GM21526 (cell line): ENCODE data around the gene KLK2.

Experiments
- ATAC-seq: cut with Tn5 transposase; IDR thresholded peaks from one replicate; pipeline ENCODE4 v1.9.1; 2021; ENCODE audit warnings: moderate library complexity; ENCODE audit not compliant: unreplicated experiment, low FRiP score

KLK2 gene

DNA sequence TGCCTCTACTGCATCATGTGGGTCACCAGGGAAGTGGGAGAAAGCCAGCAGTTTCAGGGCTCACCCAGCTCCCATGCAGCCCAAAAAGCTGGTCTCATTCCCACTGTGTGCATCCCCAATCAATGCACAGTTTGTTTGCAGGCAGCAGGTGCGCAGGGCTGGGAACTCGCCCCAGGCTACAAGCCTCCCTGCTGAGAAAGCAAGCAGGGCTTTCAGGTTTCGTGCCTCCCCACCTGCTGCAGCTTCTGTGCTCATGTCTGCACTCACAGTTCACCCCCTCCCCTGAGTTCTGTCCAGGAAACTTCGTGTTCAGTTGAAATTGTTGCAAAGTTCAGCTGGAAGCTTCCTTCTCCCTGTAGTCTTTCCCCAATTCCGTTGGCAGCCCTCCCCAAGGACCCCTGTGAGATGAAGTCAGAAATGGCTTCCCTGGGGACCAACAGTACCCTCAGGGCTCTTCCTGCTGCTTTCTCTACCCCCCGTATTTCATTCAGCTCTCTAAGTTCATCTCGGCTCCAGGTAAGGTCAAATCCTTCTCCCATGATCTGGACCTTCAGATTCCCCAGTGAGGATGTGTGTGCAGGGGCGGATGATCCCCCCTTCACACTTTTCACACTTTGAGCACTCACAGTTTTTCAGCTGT lies 28.8 kb upstream of the KLK2 start:
- ATAC-seq, result no peak

DNA sequence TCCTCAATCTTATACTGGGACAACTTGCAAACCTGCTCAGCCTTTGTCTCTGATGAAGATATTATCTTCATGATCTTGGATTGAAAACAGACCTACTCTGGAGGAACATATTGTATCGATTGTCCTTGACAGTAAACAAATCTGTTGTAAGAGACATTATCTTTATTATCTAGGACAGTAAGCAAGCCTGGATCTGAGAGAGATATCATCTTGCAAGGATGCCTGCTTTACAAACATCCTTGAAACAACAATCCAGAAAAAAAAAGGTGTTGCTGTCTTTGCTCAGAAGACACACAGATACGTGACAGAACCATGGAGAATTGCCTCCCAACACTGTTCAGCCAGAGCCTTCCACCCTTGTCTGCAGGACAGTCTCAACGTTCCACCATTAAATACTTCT lies 22.5 kb upstream of the KLK2 start:
- no peak for ATAC-seq

DNA sequence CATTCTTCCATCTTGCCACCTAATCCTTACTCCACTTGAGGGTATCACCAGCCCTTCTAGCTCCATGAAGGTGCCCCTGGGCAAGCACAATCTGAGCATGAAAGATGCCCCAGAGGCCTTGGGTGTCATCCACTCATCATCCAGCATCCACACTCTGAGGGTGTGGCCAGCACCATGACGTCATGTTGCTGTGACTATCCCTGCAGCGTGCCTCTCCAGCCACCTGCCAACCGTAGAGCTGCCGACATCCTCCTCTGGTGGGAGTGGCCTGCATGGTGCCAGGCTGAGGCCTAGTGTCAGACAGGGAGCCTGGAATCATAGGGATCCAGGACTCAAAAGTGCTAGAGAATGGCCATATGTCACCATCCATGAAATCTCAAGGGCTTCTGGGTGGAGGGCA lies 21.6 kb upstream of the KLK2 start:
- ATAC-seq, result no peak

DNA sequence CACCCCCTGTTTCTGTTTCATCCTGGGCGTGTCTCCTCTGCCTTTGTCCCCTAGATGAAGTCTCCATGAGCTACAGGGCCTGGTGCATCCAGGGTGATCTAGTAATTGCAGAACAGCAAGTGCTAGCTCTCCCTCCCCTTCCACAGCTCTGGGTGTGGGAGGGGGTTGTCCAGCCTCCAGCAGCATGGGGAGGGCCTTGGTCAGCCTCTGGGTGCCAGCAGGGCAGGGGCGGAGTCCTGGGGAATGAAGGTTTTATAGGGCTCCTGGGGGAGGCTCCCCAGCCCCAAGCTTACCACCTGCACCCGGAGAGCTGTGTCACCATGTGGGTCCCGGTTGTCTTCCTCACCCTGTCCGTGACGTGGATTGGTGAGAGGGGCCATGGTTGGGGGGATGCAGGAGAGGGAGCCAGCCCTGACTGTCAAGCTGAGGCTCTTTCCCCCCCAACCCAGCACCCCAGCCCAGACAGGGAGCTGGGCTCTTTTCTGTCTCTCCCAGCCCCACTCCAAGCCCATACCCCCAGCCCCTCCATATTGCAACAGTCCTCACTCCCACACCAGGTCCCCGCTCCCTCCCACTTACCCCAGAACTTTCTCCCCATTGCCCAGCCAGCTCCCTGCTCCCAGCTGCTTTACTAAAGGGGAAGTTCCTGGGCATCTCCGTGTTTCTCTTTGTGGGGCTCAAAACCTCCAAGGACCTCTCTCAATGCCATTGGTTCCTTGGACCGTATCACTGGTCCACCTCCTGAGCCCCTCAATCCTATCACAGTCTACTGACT lies 18.4 kb upstream of the KLK2 start, which contains the start of gene KLK3:
KLK3 (plus strand) TSS at position 280 of the 775 bp plus-strand sequence; CDS start at position 321, 41 bp downstream.
- no peak for ATAC-seq

DNA sequence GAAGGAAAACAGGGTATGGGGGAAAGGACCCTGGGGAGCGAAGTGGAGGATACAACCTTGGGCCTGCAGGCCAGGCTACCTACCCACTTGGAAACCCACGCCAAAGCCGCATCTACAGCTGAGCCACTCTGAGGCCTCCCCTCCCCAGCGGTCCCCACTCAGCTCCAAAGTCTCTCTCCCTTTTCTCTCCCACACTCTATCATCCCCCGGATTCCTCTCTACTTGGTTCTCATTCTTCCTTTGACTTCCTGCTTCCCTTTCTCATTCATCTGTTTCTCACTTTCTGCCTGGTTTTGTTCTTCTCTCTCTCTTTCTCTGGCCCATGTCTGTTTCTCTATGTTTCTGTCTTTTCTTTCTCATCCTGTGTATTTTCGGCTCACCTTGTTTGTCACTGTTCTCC lies 15.9 kb upstream of the KLK2 start:
- ATAC-seq, result no peak

DNA sequence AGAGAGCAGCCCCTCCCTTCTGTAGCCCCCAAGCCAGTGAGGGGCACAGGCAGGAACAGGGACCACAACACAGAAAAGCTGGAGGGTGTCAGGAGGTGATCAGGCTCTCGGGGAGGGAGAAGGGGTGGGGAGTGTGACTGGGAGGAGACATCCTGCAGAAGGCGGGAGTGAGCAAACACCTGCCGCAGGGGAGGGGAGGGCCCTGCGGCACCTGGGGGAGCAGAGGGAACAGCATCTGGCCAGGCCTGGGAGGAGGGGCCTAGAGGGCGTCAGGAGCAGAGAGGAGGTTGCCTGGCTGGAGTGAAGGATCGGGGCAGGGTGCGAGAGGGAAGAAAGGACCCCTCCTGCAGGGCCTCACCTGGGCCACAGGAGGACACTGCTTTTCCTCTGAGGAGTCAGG lies 14.4 kb upstream of the KLK2 start:
- ATAC-seq, result no peak

DNA sequence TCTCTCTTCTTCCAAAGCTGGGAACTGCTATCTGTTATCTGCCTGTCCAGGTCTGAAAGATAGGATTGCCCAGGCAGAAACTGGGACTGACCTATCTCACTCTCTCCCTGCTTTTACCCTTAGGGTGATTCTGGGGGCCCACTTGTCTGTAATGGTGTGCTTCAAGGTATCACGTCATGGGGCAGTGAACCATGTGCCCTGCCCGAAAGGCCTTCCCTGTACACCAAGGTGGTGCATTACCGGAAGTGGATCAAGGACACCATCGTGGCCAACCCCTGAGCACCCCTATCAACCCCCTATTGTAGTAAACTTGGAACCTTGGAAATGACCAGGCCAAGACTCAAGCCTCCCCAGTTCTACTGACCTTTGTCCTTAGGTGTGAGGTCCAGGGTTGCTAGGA lies 13.4 kb upstream of the KLK2 start:
- no peak for ATAC-seq

DNA sequence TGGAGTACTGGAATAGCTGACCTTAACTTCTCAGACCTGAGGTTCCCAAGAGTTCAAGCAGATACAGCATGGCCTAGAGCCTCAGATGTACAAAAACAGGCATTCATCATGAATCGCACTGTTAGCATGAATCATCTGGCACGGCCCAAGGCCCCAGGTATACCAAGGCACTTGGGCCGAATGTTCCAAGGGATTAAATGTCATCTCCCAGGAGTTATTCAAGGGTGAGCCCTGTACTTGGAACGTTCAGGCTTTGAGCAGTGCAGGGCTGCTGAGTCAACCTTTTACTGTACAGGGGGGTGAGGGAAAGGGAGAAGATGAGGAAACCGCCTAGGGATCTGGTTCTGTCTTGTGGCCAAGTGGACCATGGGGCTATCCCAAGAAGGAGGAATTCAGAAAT lies 12.2 kb upstream of the KLK2 start:
- ATAC-seq, result no peak

DNA sequence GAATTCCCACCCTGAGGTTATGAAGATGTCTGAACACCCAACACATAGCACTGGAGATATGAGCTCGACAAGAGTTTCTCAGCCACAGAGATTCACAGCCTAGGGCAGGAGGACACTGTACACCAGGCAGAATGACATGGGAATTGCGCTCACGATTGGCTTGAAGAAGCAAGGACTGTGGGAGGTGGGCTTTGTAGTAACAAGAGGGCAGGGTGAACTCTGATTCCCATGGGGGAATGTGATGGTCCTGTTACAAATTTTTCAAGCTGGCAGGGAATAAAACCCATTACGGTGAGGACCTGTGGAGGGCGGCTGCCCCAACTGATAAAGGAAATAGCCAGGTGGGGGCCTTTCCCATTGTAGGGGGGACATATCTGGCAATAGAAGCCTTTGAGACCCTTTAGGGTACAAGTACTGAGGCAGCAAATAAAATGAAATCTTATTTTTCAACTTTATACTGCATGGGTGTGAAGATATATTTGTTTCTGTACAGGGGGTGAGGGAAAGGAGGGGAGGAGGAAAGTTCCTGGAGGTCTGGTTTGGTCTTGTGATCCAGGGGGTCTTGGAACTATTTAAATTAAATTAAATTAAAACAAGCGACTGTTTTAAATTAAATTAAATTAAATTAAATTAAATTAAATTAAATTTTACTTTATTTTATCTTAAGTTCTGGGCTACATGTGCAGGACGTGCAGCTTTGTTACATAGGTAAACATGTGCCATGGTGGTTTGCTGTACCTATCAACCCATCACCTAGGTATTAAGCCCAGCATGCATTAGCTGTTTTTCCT lies 11.5 kb upstream of the KLK2 start:
- no peak for ATAC-seq

DNA sequence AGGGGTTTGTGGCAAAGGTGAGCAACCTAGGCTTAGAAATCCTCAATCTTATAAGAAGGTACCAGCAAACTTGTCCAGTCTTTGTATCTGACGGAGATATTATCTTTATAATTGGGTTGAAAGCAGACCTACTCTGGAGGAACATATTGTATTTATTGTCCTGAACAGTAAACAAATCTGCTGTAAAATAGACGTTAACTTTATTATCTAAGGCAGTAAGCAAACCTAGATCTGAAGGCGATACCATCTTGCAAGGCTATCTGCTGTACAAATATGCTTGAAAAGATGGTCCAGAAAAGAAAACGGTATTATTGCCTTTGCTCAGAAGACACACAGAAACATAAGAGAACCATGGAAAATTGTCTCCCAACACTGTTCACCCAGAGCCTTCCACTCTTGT lies 3.8 kb upstream of the KLK2 start:
- no peak for ATAC-seq

DNA sequence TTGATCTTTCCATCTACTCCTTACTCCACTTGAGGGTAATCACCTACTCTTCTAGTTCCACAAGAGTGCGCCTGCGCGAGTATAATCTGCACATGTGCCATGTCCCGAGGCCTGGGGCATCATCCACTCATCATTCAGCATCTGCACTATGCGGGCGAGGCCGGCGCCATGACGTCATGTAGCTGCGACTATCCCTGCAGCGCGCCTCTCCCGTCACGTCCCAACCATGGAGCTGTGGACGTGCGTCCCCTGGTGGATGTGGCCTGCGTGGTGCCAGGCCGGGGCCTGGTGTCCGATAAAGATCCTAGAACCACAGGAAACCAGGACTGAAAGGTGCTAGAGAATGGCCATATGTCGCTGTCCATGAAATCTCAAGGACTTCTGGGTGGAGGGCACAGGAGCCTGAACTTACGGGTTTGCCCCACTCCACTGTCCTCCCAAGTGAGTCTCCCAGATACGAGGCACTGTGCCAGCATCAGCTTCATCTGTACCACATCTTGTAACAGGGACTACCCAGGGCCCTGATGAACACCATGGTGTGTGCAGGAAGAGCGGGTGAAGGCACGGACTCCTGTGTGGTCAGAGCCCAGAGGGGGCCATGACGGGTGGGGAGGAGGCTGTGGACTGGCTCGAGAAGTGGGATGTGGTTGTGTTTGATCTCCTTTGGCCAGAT lies 2.7 kb upstream of the KLK2 start:
- no peak for ATAC-seq

DNA sequence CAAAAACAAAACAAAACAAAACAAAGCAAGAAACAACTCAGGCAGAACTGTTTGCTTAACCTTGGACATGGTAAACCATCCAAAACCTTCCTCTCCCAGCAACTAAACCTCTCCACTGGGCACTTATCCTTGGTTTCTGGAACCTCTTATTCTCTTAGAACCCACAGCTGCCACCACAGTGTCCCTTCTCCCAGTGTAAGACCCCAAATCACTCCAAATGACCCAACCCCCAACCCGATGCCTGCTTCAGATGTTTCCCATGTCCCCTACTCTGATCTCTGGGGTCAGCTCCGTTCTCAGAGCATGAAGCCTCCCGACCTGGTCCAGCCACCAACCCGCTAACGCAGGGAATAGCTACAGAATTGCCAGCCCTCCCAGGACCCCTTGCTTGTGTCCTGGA lies 972 bp downstream of the KLK2 start:
- no peak for ATAC-seq

DNA sequence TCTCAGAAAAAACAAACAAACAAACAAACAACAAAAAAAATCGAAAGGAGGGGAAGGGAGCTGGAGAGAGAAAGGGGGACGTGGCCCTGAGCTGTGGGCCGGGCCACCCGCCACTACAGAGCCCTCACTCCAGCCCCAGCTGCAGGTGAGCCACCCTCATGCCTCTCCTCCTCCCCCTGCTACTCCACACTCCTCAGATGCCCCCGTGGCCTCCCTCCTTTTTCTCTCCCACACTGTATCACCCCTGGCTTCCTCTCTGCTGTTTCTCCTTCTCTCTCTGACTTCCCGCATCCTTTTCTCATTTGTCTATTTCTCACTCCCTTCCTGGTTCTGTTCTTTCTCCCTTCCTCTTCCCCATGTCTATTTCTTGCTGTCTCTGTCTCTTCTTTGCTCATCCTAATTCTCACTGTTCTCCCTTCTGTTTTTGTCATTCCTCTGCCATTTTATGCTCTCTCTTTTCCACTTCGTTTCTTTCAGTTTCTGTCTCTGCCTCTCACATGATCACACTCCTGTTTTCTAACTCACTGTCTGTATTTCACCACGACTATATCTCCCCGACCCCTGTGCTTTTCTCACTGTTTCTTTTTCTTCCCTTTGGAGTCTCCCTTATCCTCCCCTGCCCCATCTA lies 2.7 kb downstream of the KLK2 start:
- no peak for ATAC-seq

DNA sequence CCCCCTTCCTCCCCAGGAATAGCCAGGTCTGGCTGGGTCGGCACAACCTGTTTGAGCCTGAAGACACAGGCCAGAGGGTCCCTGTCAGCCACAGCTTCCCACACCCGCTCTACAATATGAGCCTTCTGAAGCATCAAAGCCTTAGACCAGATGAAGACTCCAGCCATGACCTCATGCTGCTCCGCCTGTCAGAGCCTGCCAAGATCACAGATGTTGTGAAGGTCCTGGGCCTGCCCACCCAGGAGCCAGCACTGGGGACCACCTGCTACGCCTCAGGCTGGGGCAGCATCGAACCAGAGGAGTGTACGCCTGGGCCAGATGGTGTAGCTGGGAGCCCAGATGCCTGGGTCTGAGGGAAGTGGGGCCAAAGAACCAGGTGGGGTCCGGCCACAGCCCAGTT lies 3.2 kb downstream of the KLK2 start:
- ATAC-seq, result no peak

DNA sequence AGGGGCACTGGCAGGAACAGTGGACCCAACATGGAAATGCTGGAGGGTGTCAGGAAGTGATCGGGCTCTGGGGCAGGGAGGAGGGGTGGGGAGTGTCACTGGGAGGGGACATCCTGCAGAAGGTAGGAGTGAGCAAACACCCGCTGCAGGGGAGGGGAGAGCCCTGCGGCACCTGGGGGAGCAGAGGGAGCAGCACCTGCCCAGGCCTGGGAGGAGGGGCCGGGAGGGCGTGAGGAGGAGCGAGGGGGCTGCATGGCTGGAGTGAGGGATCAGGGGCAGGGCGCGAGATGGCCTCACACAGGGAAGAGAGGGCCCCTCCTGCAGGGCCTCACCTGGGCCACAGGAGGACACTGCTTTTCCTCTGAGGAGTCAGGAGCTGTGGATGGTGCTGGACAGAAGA lies 4.1 kb downstream of the KLK2 start:
- no peak for ATAC-seq

DNA sequence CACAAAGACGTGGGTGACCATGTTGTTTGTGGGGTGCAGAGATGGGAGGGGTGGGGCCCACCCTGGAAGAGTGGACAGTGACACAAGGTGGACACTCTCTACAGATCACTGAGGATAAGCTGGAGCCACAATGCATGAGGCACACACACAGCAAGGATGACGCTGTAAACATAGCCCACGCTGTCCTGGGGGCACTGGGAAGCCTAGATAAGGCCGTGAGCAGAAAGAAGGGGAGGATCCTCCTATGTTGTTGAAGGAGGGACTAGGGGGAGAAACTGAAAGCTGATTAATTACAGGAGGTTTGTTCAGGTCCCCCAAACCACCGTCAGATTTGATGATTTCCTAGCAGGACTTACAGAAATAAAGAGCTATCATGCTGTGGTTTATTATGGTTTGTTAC lies 5.6 kb downstream of the KLK2 start:
- no peak for ATAC-seq

DNA sequence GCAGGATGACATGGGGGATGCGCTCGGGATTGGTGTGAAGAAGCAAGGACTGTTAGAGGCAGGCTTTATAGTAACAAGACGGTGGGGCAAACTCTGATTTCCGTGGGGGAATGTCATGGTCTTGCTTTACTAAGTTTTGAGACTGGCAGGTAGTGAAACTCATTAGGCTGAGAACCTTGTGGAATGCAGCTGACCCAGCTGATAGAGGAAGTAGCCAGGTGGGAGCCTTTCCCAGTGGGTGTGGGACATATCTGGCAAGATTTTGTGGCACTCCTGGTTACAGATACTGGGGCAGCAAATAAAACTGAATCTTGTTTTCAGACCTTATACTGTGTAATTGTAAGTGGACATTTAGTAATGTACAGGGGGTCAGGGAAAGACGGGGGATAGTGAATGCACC lies 7.0 kb downstream of the KLK2 start:
- no peak for ATAC-seq

DNA sequence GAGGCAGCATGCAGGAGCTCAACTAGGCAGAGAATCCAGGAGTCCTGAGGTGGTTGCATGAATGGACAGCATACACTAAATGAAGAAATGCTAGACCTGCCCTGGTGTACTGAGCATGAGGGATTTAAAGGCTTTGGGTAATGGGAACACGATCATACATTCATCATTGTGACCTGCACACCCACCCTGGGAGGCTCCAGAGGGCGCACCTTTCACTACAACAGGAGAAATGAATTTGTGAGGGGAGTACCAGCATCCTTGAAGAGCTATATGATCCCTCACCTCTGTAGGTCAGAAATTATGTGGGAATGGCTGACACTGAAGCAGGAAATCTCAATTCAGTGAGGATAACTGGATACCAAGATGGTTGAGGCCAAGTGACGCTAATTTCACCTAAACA lies 8.9 kb downstream of the KLK2 start:
- no peak for ATAC-seq

DNA sequence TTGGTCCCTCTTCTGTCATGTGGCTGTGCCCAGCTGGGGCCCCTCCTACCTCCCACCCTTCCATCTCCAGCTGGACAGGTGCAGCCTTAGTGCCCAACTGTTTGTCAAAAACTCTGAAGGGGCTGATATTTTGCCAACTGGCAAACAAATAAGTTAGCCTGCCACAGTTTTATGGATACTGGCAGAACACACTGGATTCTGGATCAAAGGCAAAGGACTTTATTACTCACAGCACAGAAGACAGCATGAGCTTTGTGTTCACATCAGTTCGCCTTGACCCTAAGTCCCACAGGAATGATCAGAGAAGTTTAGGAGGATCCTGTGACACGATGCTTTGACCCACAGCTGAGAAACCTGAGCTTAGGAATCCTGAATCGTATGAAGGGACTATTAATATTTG lies 16.4 kb downstream of the KLK2 start:
- no peak for ATAC-seq

DNA sequence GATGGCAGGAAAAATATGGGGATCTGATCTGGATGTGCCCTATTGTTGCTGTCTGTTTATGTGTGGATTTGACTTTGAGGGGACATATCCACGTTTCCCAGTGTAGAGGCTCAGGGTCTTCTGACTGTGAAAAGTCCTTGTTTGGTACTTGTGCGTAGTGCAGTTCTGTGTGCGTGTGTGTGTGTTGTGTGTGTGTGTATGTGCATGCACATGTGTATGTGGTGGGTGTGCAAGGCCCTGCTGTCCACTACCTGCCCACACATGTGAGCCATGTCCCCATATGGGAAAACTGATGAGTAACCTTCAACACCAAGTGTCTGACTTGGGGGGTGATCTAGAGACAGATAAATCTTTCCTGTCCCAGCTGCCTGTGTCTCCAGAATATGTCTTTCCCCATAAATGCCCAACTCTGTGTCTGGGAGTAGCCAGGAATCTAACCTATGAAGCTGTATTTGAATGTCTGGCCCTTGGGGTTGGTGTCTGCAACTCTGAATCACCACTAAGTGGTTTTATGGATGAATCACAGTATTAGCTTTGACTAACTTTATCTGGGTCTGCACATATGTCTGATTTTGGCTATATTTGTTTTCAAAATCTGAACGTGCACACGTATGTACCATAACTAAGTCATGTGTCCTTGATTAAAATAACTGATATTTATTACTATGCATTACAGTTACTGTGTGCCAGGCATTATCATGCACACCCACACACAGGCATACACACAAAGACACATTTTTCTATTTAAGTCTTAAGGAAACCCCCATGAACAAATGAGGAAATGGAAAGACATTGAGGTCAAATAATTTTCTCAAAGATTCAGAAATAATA lies 17.4 kb downstream of the KLK2 start:
- ATAC-seq, result no peak
